Lower leg skin (tissue), 3 donors: ENCODE results near the gene PTCH2.

Source experiments
- POLR2A ChIP-seq, 2 donors: fragments of 450-650 bp; IDR thresholded peaks; one replicate each; pipeline ENCODE4 v1.6.1; 2016 to 2017; ENCODE audit warnings: antibody characterized with exemption in 2 of 2, mild to moderate bottlenecking in 1 of 2, moderate library complexity in 1 of 2
- TF ChIP-seq, protein P1 (sequence below), 3 donors: fragments of 450-650 bp; IDR thresholded peaks; one replicate each; pipeline ENCODE4 v1.5.1; 2016; ENCODE audit warnings: antibody characterized with exemption in 3 of 3, mild to moderate bottlenecking in 3 of 3, moderate library complexity in 2 of 3

- TF ChIP-seq, protein P1, sequence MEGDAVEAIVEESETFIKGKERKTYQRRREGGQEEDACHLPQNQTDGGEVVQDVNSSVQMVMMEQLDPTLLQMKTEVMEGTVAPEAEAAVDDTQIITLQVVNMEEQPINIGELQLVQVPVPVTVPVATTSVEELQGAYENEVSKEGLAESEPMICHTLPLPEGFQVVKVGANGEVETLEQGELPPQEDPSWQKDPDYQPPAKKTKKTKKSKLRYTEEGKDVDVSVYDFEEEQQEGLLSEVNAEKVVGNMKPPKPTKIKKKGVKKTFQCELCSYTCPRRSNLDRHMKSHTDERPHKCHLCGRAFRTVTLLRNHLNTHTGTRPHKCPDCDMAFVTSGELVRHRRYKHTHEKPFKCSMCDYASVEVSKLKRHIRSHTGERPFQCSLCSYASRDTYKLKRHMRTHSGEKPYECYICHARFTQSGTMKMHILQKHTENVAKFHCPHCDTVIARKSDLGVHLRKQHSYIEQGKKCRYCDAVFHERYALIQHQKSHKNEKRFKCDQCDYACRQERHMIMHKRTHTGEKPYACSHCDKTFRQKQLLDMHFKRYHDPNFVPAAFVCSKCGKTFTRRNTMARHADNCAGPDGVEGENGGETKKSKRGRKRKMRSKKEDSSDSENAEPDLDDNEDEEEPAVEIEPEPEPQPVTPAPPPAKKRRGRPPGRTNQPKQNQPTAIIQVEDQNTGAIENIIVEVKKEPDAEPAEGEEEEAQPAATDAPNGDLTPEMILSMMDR (IDR thresholded peaks at IDR 0.05) = no peak
- no peak for TF ChIP-seq POLR2A (IDR thresholded peaks at IDR 0.05)
Observed at GRCh38 chr1:44822131-44822701, 20.8 kb downstream of the PTCH2 start.
